Fibroblast of lung (primary cell): ENCODE results near the gene TTC13.

ENCODE experiments used
- EZH2 ChIP-seq: IDR thresholded peaks from 2 replicates; pipeline ENCODE4 v1.5.1; 2012; ENCODE audit warnings: low read length, control low read depth, mild to moderate bottlenecking; ENCODE audit errors: missing control alignments
- TF ChIP-seq, protein P1 (sequence below), 2 donors: IDR thresholded peaks in 1 of 2; conservative IDR thresholded peaks in 1 of 2; 1 replicate in 1 of 2; 2 replicates in 1 of 2; pipeline ENCODE4 v1.5.1; 2011 to 2012; ENCODE audit warnings: low read length in 2 of 2, control low read depth in 1 of 2, inconsistent platforms in 1 of 2, low read depth in 1 of 2, mild to moderate bottlenecking in 1 of 2

DNA sequence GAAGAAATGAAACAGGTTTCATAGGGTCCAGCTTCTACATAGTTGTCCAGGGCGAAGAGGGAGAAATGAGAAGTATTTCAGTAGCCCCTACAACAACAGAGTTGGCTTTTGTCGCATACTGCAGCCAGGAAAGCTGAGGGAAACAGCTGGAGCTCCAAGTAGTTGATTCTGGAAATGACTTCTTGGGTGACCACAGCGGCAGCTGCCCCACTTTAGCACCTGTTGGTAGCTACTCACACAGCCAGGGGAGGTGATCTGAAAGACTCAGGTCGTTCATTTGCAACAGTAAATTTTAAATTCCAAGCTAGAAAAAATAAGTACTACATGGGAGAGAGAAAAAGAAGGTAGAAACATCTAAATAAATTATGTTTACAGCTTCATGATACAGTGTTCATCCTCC, 2.3 kb downstream of the TTC13 start:
- TF ChIP-seq, protein P1, sequence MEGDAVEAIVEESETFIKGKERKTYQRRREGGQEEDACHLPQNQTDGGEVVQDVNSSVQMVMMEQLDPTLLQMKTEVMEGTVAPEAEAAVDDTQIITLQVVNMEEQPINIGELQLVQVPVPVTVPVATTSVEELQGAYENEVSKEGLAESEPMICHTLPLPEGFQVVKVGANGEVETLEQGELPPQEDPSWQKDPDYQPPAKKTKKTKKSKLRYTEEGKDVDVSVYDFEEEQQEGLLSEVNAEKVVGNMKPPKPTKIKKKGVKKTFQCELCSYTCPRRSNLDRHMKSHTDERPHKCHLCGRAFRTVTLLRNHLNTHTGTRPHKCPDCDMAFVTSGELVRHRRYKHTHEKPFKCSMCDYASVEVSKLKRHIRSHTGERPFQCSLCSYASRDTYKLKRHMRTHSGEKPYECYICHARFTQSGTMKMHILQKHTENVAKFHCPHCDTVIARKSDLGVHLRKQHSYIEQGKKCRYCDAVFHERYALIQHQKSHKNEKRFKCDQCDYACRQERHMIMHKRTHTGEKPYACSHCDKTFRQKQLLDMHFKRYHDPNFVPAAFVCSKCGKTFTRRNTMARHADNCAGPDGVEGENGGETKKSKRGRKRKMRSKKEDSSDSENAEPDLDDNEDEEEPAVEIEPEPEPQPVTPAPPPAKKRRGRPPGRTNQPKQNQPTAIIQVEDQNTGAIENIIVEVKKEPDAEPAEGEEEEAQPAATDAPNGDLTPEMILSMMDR (conservative IDR thresholded peaks at IDR 0.05 in 1 of 2, IDR thresholded peaks at IDR 0.05 in 1 of 2; ENCODE audit: low read depth in 1 of 2, low read length in 2 of 2): no peak
- TF ChIP-seq EZH2: no peak
